PC-3 (cell line): ENCODE results near the gene ARHGEF3. TPM values are rescaled to one million over a fixed set of nuclear protein-coding genes. Genes with fewer than 3 reads are reported as not detected.

Source experiments
- ATAC-seq: fragments of 200-7000 bp; cut with Tn5 transposase; 2 replicates; pipeline ENCODE4 v1.9.1; 2020; ENCODE audit warnings: mild to moderate bottlenecking, moderate library complexity
- BruUV-seq: library from RNA; stranded (reverse); fragments of 400-500 nt; replicated peaks from 2 replicates; lab custom pipeline; 2021; lab: Mats Ljungman, UMichigan
- CTCF ChIA-PET: fragments of 300-600 bp; sonication (Branson Sonifier 250); formaldehyde crosslinking; loops from one replicate; lab custom pipeline; 2022; ENCODE audit warnings: antibody characterized with exemption; lab: Charles Lee
- POLR2A ChIA-PET: fragments of 300-600 bp; sonication (Branson Sonifier 250); formaldehyde crosslinking; loops from one replicate; lab custom pipeline; 2022; ENCODE audit warnings: antibody characterized with exemption; ENCODE audit not compliant: unreplicated experiment; lab: Charles Lee
- DNase-seq: peaks from one replicate; pipeline ENCODE4 v3.0.0-alpha.2; 2015
- H2AFZ ChIP-seq: fragments of 300-600 bp; sonication (generic); 2 replicates; pipeline ENCODE4 v1.6.0; 2016; ENCODE audit warnings: antibody characterized with exemption, low read length
- H3F3A ChIP-seq: fragments of 300-600 bp; sonication (generic); one replicate; pipeline ENCODE4 v1.6.0; 2017; ENCODE audit warnings: antibody characterized with exemption, low read length, control low read depth, mild to moderate bottlenecking; ENCODE audit not compliant: unreplicated experiment
- H3K27ac ChIP-seq: fragments of 300-600 bp; sonication (generic); 2 replicates; pipeline ENCODE4 v1.5.1; 2016; ENCODE audit warnings: mild to moderate bottlenecking, low read length
- H3K27me3 ChIP-seq: fragments of 300-600 bp; sonication (generic); 2 replicates; pipeline ENCODE4 v1.6.1; 2016; ENCODE audit warnings: low read length, mixed read lengths
- H3K36me3 ChIP-seq: fragments of 300-600 bp; sonication (generic); 2 replicates; pipeline ENCODE4 v1.6.1; 2016; ENCODE audit warnings: low read depth, mixed run types, low read length, mixed read lengths
- H3K4me1 ChIP-seq: fragments of 300-600 bp; sonication (generic); 2 replicates; pipeline ENCODE4 v1.5.1; 2016; ENCODE audit warnings: low read length; ENCODE audit not compliant: insufficient read depth
- H3K4me2 ChIP-seq: fragments of 300-600 bp; sonication (generic); 2 replicates; pipeline ENCODE4 v1.6.0; 2016; ENCODE audit warnings: low read length
- H3K4me3 ChIP-seq: fragments of 300-600 bp; sonication (generic); 2 replicates; pipeline ENCODE4 v1.5.1; 2016; ENCODE audit warnings: mild to moderate bottlenecking, low read length, mixed read lengths
- H3K79me2 ChIP-seq: fragments of 300-600 bp; sonication (generic); 2 replicates; pipeline ENCODE4 v1.6.1; 2017; ENCODE audit warnings: low read length, mixed read lengths
- H3K9ac ChIP-seq: fragments of 300-600 bp; sonication (generic); 2 replicates; pipeline ENCODE4 v1.6.0; 2016; ENCODE audit warnings: mild to moderate bottlenecking, low read length
- H3K9me2 ChIP-seq: fragments of 300-600 bp; sonication (generic); replicated peaks from 2 replicates; pipeline ENCODE4 v1.6.1; 2016; ENCODE audit warnings: mixed run types, low read length, mixed read lengths
- H3K9me3 ChIP-seq: fragments of 300-600 bp; sonication (generic); 2 replicates; pipeline ENCODE4 v1.6.1; 2016; ENCODE audit warnings: low read length, mixed read lengths
- H4K20me1 ChIP-seq: fragments of 300-600 bp; sonication (generic); 2 replicates; pipeline ENCODE4 v1.6.1; 2016; ENCODE audit warnings: low read length, mixed read lengths
- EZH2 ChIP-seq: fragments of 300-600 bp; sonication (generic); IDR thresholded peaks from one replicate; pipeline ENCODE4 v1.6.1; 2017; ENCODE audit warnings: antibody characterized with exemption, mild to moderate bottlenecking, low read length; ENCODE audit not compliant: unreplicated experiment
- EZH2phosphoT487 ChIP-seq: fragments of 300-600 bp; sonication (generic); IDR thresholded peaks from 2 replicates; pipeline ENCODE4 v1.6.1; 2018; ENCODE audit warnings: mild to moderate bottlenecking, antibody characterized with exemption, low read length, borderline replicate concordance
- intact Hi-C: fragments of 100-400 bp; cut with micrococcal nuclease; formaldehyde crosslinking; loops from 2 replicates; pipeline ENCODE4 v1.9.0; 2023
- total RNA-seq: library from RNA; depleted of rRNA; stranded (reverse); fragments of >200 nt; gene quantifications from 2 replicates; pipeline ENCODE4 v1.2.3, GENCODE V29; 2014
- TF ChIP-seq, protein P1 (sequence below): fragments of 300-600 bp; sonication (generic); conservative IDR thresholded peaks from 2 replicates; pipeline ENCODE4 v1.5.1; 2017; ENCODE audit warnings: antibody characterized with exemption, low read depth, mild to moderate bottlenecking, low read length

ARHGEF3 gene
- total RNA-seq, 1 experiment from 2014 or later: 8.7 TPM

DNA sequence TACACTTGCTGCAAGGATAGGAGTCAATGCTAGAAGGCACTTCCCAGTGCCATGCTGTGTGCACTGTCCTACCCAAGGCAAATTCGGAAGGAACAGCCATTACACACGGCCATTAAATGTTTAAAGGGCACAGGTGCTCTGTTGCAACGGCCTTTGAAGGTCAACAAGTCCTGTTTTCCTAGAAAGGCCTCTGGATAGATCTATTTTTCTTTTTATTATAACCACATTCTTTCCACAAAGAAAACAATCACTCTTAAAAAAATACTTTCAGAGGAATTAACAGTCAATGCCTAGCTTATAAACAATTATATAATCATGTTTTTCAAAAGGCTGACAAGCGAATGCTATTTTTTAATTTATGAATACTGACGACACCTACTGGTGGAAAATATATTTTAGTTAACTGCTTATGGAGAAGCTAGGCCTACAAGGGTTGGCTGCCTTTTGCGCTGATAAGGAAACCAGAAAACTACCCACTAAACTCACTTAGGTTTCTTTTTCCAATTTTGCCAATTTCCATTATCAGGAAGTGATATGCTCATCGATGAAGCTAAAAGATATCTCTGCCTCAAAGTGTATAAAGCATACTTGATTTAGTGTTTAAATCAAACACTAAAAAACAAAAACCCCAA is 2.4 kb downstream of the ARHGEF3 start:
- Histone ChIP-seq H3K27me3 (no peaks in the 10 kb centered on the region), H3K36me3 (no peaks in the 10 kb centered on the region), H2AFZ (no peak overlapping the region), H3K4me1 (peaks cover 35% of the 10 kb centered on the region), H3K4me3 (no peak overlapping the region), H3F3A (no peaks in the 10 kb centered on the region), H3K9me2 (no peaks in the 10 kb centered on the region), H3K9ac (no peak overlapping the region), H4K20me1 (0 out of 2 replicates have a peak, but pooled peaks cover 4% of the 10 kb centered on the region), H3K4me2 (peak overlapping the region; percentile 38), H3K79me2 (no peaks in the 10 kb centered on the region), H3K9me3 (no peaks in the 10 kb centered on the region), H3K27ac (no peak overlapping the region)
- intact Hi-C loops: loop anchor here (1.0 to 2.0 kb wide), 4 partner anchors 15 to 97 kb away; no protein-coding TSS in a partner anchor
- POLR2A ChIA-PET: interaction anchor here (0.6 kb wide), 1 partner anchor 327 kb away, joined by 4 read pairs; no protein-coding TSS in a partner anchor
- ATAC-seq: no peak
- no TSS peak for BruUV-seq
- peak; percentile 88 for DNase-seq
- CTCF ChIA-PET: interaction anchor here (0.5 to 3.6 kb wide), 16 partner anchors 11 to 607 kb away, joined by 3 to 26 read pairs (median 4); no protein-coding TSS in a partner anchor
- no peak for TF ChIP-seq EZH2
- TF ChIP-seq, protein P1, sequence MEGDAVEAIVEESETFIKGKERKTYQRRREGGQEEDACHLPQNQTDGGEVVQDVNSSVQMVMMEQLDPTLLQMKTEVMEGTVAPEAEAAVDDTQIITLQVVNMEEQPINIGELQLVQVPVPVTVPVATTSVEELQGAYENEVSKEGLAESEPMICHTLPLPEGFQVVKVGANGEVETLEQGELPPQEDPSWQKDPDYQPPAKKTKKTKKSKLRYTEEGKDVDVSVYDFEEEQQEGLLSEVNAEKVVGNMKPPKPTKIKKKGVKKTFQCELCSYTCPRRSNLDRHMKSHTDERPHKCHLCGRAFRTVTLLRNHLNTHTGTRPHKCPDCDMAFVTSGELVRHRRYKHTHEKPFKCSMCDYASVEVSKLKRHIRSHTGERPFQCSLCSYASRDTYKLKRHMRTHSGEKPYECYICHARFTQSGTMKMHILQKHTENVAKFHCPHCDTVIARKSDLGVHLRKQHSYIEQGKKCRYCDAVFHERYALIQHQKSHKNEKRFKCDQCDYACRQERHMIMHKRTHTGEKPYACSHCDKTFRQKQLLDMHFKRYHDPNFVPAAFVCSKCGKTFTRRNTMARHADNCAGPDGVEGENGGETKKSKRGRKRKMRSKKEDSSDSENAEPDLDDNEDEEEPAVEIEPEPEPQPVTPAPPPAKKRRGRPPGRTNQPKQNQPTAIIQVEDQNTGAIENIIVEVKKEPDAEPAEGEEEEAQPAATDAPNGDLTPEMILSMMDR: peak; percentile 85

DNA sequence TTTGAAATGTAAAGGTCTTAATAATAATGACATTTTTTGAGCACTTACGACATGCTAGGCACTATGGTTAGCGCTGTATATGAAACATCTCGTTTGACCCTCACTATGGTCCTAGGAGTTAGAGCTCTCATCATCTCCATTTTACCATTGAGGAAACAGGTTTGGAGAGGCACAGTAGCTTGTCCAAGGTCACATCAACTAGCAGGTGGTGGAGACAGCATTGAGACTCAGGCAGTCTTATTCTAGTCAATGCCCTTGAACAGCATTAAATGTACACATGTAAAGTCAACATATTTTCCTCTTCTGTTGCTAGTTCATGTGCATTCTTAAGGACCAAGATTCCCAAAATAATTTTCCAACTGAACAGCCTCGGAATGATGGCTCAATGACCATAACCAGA is 4.8 kb downstream of the ARHGEF3 start:
- no peaks in the 10 kb centered on the region for H3K27me3 ChIP-seq
- CTCF ChIA-PET: no interaction called here
- H3F3A ChIP-seq: no peaks in the 10 kb centered on the region
- no peak overlapping the region for H3K4me2 ChIP-seq
- ATAC-seq: no peak
- H4K20me1 ChIP-seq: 0 out of 2 replicates have a peak, but pooled peaks cover 4% of the 10 kb centered on the region
- no peak overlapping the region for H2AFZ ChIP-seq
- H3K9me2 ChIP-seq: no peaks in the 10 kb centered on the region
- H3K79me2 ChIP-seq: no peaks in the 10 kb centered on the region
- TF ChIP-seq EZH2 (no peak), EZH2phosphoT487 (no peak)
- TF ChIP-seq, protein P1: no peak
- H3K4me3 ChIP-seq: no peak overlapping the region
- no peak overlapping the region for H3K9ac ChIP-seq
- DNase-seq: no peak
- POLR2A ChIA-PET: no interaction called here
- no peaks in the 10 kb centered on the region for H3K36me3 ChIP-seq
- intact Hi-C loops: no loop called here
- BruUV-seq: no TSS peak
- H3K4me1 ChIP-seq: peaks cover 28% of the 10 kb centered on the region
- no peaks in the 10 kb centered on the region for H3K9me3 ChIP-seq
- H3K27ac ChIP-seq: no peak overlapping the region

DNA sequence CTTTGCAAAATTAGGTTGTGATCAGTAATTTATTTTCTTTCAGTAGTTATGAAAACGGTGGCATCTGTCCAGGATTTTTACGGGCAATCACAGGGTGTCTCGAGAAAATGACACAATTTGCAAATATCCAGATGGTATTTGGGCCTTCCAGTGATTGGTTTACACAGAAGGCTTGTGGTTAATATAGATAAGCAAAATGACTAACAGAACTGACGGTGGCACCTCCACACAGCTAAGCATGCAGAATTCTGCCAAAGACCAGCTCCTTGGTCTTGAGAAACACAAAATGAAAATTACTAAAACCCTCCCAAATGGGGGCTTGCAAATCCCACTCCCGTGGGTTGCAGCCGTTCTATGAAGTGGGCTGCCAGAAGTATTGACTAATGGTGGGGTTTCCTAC is 5.5 kb downstream of the ARHGEF3 start:
- Histone ChIP-seq H3K36me3 (no peaks in the 10 kb centered on the region), H3F3A (no peaks in the 10 kb centered on the region), H3K9me2 (no peaks in the 10 kb centered on the region), H3K4me1 (peaks cover 27% of the 10 kb centered on the region), H3K9me3 (no peaks in the 10 kb centered on the region), H4K20me1 (0 out of 2 replicates have a peak, but pooled peaks cover 4% of the 10 kb centered on the region), H3K27me3 (no peaks in the 10 kb centered on the region), H3K79me2 (no peaks in the 10 kb centered on the region), H3K4me3 (no peak overlapping the region), H2AFZ (no peak overlapping the region), H3K4me2 (no peak overlapping the region), H3K9ac (no peak overlapping the region), H3K27ac (no peak overlapping the region)
- TF ChIP-seq, protein P1: no peak
- no peak for TF ChIP-seq EZH2phosphoT487
- TF ChIP-seq EZH2: no peak
- peak; percentile 63 for DNase-seq
- ChIA-PET CTCF (no interaction called here), POLR2A (no interaction called here)
- no TSS peak for BruUV-seq
- ATAC-seq: peak; percentile 27; the same call in 1 of the 2 replicates
- intact Hi-C loops: no loop called here
